HG02885 (cell line): Measurements from ENCODE around the gene CLCN6.

Source experiments
- ATAC-seq: cut with Tn5 transposase; IDR thresholded peaks from one replicate; pipeline ENCODE4 v1.9.1; 2021; ENCODE audit warnings: mild to moderate bottlenecking; ENCODE audit not compliant: unreplicated experiment, poor library complexity

CLCN6 gene

DNA sequence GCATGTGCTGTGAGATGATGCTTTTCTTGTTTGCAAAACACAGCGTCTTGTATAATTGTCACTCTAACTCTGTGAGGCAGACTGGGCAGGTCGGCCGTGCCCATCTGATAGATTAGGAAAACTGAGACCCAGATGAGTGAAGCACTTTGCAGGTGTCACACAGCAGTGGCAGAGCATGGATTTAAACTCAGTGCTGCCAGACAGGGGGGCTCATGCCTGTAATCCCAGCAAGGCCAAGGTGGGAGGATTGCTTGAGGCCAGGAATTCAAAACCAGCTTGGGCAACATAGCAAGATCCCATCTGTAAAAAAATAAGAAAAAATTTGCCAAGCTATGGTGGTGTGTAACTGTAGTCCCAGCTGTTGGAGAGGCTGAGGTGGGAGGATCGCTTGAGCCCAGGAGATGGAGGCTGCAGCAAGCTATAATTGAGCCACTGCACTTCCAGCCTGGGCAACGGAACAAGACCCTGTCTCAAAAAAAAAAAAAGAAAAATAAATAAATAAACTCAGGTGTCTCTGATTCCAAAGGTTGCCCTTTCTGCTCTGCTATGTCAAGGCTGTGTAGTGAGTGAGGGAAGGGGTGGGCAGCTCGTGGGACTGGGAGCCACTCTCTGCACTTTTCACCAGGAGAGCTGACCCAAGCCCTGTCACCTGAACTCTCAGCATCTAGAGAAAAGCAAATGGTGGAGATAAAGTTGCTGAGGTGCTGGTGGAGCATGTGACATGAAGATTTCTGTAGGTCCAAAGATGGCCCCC is 85.6 kb downstream of the CLCN6 start:
- ATAC-seq: no peak
